ENCODE results near the gene LPAR3.
"Not testable (repeated sequence)": the region's sequence is repeated elsewhere in the genome, so short reads cannot be mapped to it uniquely, and the experiment has no call there.

LPAR3 gene

DNA sequence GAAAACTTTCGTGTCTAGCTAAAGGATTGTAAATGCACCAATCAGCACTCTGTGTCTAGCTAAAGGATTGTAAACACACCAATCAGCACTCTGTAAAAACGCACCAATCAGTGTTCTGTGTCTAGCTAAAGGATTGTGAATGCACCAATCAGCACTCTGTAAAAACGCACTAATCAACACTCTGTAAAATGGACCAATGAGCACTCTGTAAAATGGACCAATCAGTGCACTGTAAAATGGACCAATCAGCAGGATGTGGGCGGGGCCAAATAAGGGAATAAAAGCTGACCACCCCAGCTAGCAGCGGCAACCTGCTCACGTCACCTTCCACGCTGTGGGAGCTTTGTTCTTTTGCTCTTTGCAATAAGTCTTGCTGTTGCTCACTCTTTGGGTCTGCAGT is 9.7 kb upstream of the LPAR3 start:
- not testable (repeated sequence) for DNase-seq (ENCODE audit: low spot score)

DNA sequence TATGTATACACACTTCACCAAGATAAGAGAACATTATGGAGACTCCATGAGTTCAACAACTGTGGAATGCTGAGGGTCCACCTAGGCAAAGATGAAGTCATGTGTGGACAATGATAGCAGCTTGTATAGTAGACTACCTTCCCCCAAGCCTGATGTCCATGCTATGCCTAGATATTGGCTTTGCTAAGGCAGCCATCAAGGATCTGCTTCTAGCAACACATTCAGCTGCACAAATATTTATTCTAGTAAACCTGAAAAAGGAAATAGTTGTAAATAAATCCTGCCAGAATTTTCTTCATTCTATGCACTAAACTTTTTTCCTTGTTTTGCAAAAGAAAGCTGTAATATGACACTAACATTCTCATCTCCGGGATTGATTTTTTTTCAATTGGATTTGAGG is 7.0 kb upstream of the LPAR3 start:
- no peak for DNase-seq (ENCODE audit: low spot score)

DNA sequence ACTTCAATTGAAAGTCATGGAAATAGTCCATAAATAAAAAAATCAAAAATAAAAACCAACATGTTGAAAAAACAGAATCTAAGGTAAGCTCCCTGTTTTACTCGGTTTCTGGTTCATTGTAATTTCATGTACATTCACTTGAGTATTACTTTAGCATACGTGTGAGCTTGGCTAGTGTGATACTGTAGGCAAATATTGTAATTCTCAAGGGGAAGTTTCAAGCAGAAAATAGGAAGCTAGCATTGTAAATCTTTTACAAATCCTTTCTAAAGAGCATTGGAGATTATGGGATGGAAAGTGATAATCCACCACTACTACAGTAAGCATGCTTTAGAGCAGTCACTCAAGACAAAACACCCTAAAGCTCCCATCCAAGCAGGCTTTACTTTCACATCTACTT is 3.3 kb upstream of the LPAR3 start:
- DNase-seq (ENCODE audit: low spot score), result no peak

DNA sequence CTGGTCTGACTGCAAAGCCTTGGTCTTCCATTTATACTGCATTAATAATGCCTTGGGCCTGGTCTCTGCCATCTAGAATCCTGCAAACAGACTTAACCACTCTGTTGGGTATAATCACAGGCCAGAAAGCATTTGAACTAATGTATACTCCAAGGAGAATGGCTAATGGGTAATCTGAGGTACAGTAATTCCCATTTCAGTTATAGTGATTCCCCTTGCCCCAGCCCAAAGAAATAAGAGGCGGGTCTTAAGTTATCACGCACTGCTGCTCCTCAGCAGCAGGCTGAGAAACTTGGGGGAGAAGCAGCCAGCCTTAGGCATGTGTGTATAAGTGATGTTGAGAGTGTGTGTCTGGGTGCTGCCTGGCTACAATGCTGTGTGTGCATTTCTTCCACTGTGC is 2.4 kb downstream of the LPAR3 start:
- DNase-seq (ENCODE audit: low spot score), result no peak

DNA sequence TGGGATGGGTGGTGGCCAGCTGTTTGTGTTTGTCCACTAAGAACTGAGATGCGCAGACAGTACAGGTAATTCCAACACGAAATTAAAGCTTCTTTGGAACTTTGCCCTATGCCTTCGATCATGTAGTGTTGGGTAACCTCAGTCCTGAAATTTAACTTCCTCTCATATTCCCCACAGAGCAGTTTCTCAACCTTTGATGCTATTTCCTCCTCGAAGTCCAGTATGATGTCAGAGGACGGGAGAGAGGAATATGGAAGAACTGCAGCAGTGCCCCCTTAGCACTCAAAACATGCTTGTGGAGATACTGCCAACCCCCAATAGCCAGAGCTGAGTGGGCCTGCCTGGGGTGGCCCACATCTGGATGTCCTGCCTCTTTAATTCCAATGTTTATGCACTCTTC is 3.6 kb downstream of the LPAR3 start:
- DNase-seq (ENCODE audit: low spot score), result no peak

DNA sequence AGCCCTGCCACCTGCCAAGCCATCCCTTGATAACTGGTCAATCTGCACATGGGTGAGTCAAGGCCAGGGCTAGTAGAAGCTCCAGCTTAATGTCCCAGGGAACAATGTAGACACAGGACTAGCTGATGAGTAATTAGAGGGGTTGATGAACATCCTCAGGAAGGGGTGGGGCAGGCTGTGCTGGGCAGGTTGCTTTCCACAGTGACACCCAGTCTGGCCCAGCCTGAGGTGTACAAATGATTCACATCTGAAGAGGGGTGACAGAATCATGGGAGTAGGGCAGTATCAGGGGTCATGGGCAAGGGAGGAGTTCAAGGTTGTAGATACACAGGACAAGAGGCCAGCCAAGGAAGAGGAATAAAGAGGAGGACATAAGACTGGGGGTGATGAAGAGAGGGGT is 4.3 kb downstream of the LPAR3 start:
- no peak for DNase-seq (ENCODE audit: low spot score)

DNA sequence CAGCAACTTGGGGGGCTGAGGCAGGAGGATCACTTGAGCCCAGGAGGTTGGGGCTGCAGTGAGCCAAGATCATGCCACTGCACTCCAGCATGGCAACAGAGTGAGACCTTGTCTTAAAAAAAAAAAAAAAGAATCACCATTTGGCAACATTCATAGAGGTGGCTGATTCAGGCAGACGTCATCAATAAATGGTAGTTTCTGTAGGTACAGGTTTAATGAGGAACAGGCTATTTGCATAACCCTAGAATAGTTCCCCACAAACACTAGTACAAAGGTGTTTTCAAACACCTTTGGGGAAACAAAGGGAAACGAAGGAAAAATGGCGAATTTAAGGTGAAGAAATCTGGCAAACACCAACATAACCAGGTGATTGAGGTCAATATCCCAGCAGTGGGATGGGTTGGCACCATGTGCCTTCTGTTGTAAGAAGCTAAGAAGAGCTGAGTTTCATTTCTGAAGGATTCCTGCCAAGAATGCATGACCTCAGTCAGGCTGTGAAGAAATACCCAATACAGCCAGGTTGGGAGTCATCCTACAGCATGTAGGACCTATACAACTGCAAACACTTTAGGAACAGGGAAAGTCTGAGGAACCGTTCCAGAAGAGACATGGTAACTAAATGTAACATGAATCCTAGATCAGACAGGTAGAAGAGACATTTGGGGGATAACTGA is 5.6 kb downstream of the LPAR3 start:
- no peak for DNase-seq (ENCODE audit: low spot score)

DNA sequence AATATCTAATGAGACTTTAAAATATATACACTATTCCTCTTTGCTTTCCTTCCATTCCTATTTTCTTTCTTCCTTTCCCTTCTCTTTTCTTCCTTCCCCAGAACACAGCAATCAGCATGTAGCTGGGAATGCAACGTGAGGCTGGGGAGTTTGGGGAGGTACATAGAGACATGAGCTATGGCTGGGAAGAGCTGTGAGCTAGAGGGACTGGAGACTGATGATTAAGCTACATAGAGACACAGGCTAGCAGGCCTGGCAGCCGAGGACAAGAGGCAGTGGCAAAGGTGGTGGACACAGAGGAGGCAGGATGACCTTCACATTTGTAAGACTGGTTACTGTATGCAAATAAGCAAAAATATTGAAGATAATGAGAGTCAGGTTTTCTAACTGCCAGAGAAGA is 7.5 kb downstream of the LPAR3 start:
- DNase-seq (ENCODE audit: low spot score), result no peak

DNA sequence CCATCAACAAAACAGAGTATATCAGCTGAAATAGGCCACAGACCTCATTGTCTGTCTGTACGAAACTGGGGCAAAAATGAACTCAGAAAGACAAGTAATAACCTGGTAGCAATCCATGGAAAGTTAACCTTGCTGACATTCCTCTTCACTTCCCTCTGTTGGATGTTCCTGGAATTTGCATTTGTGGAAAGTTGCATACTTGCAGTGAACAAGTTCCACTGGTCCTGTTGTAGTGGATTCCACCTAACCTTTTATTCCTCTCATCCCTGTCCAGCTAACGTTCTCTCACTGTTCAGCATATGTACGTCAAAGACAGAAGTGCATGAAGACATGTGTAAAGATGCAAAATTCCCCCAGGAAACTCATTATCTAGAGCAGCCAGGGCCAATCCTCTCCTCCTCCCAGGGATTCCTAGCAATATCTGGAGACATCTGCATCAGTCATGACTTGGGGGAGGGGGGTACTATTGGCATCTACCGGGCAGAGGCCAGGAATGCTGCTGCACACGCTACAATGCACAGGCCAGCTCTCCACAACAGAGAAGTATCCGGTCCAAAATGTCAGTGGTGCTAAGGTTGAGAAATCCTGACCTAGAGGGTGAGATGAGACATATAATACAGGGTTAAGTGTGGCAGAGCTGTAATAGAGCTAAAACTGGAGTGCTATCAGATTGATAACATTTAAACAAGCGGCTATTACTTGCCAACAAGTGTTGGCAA is 8.2 kb downstream of the LPAR3 start:
- DNase-seq (ENCODE audit: low spot score), result no peak

DNA sequence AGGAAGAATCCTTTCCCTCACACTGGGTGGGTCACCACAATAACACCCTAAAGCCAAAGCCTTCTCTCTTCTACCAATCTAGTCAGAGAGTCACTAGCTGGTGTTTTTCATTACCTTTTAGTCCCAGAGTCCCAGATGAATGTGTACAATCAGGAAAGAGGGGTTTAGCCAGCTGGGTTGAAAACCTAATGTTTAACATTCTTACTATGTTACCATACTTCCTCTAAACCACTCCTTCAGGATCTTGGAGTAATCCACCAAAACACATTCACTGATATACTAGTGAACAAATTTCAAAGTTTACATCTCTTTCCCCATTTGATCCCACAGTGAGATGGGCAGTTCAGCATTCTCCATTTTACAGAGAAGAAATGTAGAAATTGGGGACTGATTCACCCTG is 9.7 kb downstream of the LPAR3 start:
- DNase-seq (ENCODE audit: low spot score), result no peak

DNA sequence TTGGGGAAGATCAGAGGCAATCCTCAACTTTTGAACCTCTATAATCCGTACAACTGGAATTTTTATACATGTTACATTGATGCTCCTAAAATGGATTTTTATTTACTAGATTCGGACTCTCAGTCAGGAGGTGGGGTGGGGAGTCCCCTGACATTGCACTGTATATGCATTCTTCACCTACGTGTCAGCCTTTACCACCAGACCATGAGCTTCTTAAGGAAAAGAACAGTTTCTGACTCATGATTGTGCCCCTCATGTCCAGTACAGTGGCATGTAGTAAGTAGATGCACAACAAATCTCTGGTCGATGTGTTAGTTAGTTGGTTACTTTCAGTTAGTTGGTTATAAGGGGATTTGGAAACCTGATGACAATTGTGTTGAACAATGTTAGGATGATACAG is 15.4 kb downstream of the LPAR3 start:
- DNase-seq (ENCODE audit: low spot score), result no peak

DNA sequence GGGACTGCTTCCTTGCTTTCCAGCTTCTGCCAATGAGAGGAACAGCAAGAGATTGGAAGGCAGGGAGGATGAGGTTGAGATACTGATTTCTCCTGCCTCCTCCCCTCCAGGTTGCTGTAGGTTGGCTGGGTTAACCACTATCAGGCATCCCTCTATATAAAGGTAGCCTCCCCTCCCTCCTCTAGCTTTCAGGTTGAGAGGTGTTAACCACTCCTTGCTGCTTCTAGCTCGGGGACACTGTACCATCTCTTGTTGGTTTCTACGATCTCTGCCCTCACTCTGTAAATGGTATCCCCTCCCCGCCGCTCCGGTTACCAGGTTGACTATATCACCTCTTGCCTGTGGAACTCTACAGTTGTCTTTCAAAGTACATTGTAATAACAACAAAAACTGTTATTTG is 16.7 kb downstream of the LPAR3 start:
- DNase-seq (ENCODE audit: low spot score), result no peak

DNA sequence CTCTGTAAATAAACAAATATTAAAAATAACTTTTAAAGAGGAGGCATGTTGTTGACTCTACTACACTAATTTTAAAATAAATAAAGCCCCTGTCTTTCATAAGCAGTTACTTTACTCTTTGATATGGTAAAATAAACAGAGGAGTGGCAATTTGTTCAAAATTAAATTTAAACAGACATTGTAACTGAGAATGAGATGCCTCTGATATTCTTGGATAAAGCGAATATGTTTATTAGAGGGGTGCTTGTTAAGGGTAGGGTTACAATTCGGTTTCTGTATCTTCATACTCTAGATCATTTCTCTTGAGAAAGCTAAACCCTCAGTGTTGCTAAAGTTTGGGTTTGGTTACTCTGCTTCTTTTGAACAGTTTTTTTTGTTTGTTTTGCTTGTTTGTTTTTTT is 19.6 kb downstream of the LPAR3 start:
- DNase-seq (ENCODE audit: low spot score), result no peak

DNA sequence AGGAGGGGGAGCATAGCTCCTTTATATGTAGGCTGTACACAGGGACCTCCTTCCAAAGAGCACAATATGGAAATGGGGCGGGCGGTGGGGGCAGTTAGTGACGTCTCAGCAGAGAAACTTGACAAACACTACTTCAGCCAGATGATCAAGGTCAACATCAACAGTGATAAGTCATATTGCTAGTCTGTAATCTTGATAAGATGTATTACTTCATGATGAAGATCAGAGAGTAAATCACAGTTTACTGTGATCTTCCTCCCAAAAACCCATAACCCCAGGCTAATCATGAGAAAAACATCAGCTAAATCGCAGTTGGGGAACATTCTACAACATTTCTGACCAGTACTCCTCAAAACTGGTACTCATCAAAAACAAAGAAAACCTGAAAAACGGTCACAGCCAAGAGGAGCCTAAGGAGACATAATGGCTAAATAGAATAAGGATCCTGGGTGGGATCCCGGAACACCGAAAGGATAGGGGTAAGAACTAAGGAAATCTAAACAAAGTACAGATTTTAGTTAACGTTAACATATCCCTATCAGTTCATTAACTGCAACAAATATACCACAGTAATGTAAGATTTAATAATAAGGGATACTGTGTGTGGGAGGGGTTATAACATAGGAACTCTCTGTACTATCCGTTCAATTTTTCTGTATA is 20.2 kb downstream of the LPAR3 start:
- no peak for DNase-seq (ENCODE audit: low spot score)

DNA sequence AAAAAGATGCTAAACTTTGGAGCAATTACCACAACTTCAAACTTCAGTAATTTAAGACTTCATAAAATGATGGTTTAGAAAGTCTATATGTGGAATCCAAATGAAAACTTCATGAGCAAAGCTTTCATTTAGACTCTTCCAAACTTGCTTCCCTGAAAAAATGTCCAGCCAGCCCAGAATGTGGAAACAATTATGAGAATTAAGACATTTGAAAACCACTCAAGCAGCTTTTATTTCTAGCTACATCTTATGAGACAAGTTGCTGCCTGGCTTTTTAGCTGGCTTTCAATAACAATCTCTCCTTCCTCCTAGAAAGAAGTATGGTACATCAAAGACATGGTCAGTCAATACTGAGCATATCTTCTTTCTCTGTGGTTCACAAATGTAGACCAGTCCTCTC is 21.8 kb downstream of the LPAR3 start:
- no peak for DNase-seq (ENCODE audit: low spot score)

DNA sequence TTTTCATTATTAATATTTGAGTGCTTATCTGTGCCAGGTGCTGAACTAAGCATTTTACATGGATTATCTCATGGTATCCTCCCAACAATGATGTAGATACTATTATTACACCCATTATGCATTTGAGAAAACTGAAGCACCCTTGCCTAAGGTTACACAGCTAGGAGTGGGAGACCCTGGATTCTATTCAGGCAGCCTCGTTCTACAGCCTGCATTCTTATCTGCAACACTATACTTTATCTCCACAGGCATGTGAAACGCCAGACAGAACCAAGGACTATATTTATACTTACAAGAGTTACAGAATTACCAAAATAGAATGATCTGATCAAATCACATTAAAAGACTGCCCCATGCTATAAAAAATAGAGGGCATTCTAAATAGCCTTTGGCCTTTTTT is 22.4 kb downstream of the LPAR3 start:
- DNase-seq (ENCODE audit: low spot score), result no peak

DNA sequence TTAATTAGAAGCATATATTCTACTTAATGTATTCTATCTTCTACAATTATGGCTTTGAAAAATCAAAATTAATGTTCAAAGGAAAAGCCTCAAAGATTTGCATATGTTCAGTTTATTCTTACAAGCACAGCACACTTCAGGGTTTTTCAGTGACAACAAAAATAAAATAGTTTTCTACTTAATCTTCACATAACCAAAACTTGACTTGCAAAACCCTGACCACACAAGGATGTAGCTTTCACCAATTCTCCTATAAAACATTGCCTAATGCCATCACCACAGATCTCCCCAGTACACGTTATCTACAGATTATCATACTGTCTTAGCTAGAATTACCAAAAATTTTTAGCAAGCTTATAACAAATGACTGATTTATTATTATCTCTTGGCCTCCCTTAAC is 23.3 kb downstream of the LPAR3 start:
- no peak for DNase-seq (ENCODE audit: low spot score)

DNA sequence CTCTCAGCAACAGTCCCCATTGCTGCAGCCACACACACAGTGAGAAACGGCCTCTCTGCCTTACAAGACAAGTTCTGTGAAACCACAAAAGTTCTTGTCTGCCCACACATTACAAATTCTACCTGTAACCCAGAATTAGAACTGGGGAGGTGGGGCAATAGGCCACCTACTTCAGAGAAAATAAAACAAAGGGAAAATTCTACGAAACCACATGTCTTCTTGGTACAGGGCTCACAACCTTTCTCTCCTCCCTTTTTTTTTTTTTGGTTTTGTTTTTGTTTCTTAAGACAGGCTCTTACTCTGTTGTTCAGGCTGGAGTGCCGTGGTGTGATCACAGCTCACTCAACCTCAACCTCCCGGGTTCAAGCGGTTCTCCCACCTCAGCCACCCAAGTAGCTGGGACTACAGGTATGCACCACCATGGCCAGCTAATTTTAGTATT is 30.2 kb downstream of the LPAR3 start:
- no peak for DNase-seq (ENCODE audit: low spot score)

DNA sequence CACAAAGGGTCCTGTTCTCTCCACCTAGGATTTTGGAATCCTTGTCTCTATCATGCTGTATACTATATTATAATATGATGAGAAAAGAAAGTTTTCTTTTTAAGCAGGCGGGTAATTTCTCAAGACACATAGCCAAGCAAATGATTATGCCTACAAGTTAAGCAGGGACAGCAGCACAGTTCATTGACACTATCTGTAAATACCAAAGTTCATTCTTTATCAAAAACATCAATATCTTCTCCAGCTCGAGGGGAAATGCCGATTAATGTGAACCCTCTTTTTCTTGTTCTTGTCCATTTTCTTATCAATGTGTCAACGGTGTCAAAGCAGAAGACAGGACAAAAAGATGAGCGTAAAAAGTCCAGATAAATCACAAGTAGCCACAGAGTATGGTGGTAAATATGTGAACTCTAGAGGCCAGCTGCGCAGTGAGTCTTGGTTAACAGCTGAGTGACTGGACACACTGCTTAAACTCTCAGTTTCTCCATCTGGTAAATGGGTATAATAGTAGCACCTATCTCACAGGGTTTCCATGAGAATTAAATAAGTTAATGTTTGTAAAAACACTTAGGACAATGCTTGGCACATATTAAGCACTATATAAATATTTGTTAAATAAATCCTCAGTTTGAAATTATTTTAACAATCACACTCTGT is 30.9 kb downstream of the LPAR3 start:
- DNase-seq (ENCODE audit: low spot score), result no peak

DNA sequence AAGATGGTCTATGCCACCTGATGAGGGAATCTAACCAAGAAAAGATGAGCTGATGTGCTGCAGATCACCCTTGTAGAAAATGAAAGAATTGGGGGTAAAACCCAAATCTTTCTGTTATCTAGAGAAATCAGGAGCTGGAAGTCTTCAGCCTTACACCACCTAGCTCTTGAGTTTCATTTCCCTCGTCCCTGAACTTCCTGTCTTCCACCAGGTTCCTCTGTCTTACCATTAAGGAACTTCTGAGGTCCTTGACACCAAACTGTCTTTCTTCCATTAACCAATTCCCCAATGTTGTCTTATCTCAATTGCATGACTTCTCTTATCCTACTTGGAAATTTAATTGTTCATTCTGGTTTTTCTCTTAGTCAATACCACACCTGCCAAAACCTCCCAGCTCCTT is 31.5 kb downstream of the LPAR3 start:
- DNase-seq (ENCODE audit: low spot score), result no peak

DNA sequence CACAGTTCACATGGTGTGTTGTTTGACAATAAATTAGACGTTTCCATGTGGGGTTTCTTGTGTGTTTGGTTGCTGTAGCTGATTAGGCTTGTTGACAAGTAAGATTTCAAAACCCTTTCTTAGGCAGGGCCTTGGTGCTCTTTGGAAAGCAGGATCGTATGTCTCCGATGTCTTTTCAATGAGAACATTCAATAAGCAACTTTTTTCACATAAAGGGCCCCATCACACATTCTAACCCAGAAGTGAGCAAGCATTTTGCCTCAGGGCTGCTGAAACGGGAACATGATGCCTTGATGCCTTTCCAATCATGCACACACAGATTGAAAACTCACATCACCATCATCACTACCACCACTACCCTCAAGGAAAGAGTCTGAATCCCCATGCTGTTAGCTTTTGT is 33.1 kb downstream of the LPAR3 start:
- DNase-seq (ENCODE audit: low spot score), result no peak

DNA sequence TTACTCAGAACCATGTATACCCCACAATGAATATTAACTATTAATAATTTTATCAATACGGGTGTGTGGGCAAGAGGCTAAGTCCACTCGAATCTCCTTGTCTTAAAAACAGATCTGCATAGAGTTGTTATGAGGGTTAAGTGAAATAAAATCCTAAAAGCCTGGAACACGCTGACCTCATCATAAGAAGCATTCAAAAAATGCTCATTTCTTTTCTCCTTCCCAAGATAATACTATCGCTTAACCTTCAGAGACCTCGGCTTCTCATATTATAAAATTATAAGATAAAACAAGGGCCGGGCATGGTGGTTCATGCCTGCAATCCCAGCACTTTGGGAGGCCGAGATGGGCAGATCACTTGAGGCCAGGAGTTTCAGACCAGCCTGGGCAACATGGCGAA is 35.1 kb downstream of the LPAR3 start:
- no peak for DNase-seq (ENCODE audit: low spot score)

DNA sequence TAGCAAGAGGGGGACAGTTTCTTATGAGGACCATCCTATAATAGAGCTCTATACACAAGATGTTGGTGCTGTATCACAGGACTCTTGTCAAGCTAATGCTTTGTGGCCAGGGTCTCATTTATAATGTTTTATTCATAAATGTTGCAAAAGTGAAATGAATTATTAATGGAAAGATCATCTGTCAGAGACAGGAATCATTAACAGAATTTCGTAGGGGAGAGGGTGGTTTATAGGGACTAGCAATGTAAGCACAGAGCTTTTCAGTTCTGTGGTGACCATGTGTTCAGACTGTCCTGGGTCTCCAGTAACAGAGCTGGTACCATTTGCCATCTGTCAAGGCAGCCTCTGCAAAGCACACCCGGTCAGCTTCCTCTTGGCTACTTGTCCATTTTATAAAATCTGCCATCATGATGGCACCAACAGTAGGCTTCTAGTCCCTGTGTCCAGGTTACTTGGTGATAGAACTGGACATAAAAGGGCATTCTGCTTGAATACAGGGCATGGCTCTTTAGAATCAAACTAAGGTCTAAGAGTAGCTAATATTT is 36.2 kb downstream of the LPAR3 start:
- DNase-seq (ENCODE audit: low spot score), result no peak

Data from LoVo (cell line).